Nephron (organoid): Measurements from ENCODE around the gene ATF6B.

Experiments used
- H3K27ac Mint-ChIP-seq, 3 experiments: 2 replicates each; pipeline ENCODE4 v1.8.0; 2020; ENCODE audit warnings: mixed read lengths in 3 of 3, mild to moderate bottlenecking in 2 of 3, moderate library complexity in 1 of 3
- H3K27me3 Mint-ChIP-seq: 2 replicates; pipeline ENCODE4 v1.8.0; 2021; ENCODE audit warnings: low read depth, mild to moderate bottlenecking, moderate library complexity, mixed read lengths
- H3K36me3 Mint-ChIP-seq: 2 replicates; pipeline ENCODE4 v1.8.0; 2020; ENCODE audit warnings: low read depth, mixed read lengths
- H3K4me1 Mint-ChIP-seq: 2 replicates; pipeline ENCODE4 v1.8.0; 2020; ENCODE audit warnings: mixed read lengths
- H3K4me3 Mint-ChIP-seq, 3 experiments: 2 replicates each; pipeline ENCODE4 v1.8.0; 2020; ENCODE audit warnings: mild to moderate bottlenecking in 3 of 3, mixed read lengths in 3 of 3, moderate library complexity in 2 of 3
- H3K9me3 Mint-ChIP-seq: 2 replicates; pipeline ENCODE4 v1.8.0; 2020; ENCODE audit warnings: mixed read lengths
- CTCF ChIP-seq, 3 experiments: fragments of 200-600 bp; sonication (generic); IDR thresholded peaks; one replicate each; pipeline ENCODE4 v1.5.0; 2021; ENCODE audit warnings: antibody characterized with exemption in 3 of 3; ENCODE audit not compliant: unreplicated experiment in 3 of 3

The ATF6B gene

DNA sequence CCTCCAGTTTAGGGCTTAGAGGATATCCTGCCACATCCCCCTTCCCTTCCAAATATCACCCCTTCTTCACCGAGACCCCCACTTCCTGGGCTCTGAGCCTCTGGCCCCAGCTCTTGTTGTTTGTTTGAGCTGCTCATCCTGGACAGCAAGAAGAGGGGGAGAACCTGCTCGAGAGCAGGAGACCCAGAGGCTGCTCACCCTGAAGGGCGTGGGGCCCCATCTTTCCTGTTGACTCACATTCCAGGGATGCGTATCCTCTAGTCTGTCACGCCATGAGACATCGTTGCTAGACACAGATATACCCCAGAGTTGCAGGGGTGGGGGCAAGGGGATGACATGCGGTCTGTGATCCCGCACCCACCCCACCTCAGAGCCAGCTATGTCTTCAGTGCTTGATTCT lies 13.2 kb downstream of the ATF6B start:
- H3K27ac Mint-ChIP-seq: peak overlapping the region in 2 of 3 experiments; percentile 65 to 73
- peaks cover 37% of the 10 kb centered on the region for H3K36me3 Mint-ChIP-seq
- peaks cover 55% of the 10 kb centered on the region for H3K4me1 Mint-ChIP-seq
- no peaks in the 10 kb centered on the region for H3K9me3 Mint-ChIP-seq
- peaks cover 3% of the 10 kb centered on the region for H3K27me3 Mint-ChIP-seq
- no peak for TF ChIP-seq CTCF (IDR thresholded peaks at IDR 0.05; ENCODE audit: unreplicated experiment in 3 of 3)
- H3K4me3 Mint-ChIP-seq: no peak overlapping the region

DNA sequence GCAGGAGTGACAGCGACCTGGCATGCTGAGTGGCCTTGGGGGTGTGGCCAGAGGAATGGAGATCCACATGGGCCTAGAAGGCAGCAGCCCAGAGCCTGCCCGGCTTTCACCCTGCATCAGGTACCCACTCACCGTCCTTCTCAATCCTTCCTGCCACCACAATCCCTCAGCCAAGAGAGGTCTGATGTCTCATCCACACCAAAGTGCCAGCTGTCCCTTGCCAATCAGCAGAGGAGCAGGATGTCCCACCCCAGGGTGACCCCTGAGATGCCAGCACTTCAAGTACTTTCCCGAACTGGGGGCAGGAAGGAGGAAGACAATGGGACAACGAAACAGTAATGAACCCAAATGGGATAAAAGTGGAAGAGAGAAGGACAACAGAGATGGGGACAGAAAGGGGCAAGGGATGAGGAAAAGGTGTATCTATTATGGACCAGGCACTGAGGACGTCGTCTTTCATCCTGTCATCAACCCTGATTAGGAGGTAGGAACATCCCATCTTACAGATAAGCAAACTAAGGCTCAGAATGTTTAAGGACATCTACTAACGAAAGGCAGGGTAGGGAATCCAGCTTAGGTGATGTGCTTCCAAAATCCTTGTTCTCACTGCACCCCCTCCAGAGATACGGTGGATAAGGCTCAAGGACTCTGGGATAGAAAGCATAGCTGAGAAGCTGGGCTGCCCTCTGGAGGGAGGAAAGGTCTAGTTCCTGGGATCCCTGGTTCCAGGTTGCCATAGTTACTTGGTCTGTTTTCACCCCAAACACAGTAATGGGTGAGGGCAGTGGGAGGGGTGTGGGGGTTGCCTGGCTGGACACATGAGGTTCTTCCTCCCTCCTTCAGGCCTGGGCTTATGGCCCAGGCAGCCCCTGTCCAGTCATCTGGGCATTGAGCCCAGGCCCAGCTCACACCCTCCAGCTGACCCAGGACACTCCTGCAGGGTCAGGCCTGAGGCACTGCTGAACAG lies 14.4 kb downstream of the ATF6B start:
- H3K9me3 Mint-ChIP-seq: no peaks in the 10 kb centered on the region

GRCh38 chr6:32112431-32112980 lies 15.5 kb downstream of the ATF6B start:
- peaks cover 13% of the 10 kb centered on the region for H3K27me3 Mint-ChIP-seq
- peaks cover 62% of the 10 kb centered on the region for H3K4me1 Mint-ChIP-seq
- H3K9me3 Mint-ChIP-seq: no peaks in the 10 kb centered on the region
- TF ChIP-seq CTCF (IDR thresholded peaks at IDR 0.05; ENCODE audit: unreplicated experiment in 3 of 3): no peak
- peaks cover 28% of the 10 kb centered on the region for H3K36me3 Mint-ChIP-seq
- peak overlapping the region in 2 of 3 experiments; percentile 21 to 65 for H3K27ac Mint-ChIP-seq
- H3K4me3 Mint-ChIP-seq: no peak overlapping the region

More for the DNA sequence above, 14.4 kb downstream of the ATF6B start:
- Mint-ChIP-seq H3K36me3 (peaks cover 34% of the 10 kb centered on the region), H3K27me3 (peaks cover 9% of the 10 kb centered on the region), H3K4me3 (no peak overlapping the region), H3K4me1 (peaks cover 52% of the 10 kb centered on the region), H3K27ac (peak overlapping the region in 2 of 3 experiments; percentile 65 to 89)
- peak in 1 of 3 experiments; percentile 17 for TF ChIP-seq CTCF (IDR thresholded peaks at IDR 0.05; ENCODE audit: unreplicated experiment in 3 of 3)

- Mint-ChIP-seq H3K27ac (peak overlapping the region in 2 of 3 experiments; percentile 55 to 65), H3K4me1 (peaks cover 69% of the 10 kb centered on the region), H3K36me3 (peaks cover 18% of the 10 kb centered on the region), H3K9me3 (no peaks in the 10 kb centered on the region), H3K4me3 (no peak overlapping the region), H3K27me3 (peaks cover 17% of the 10 kb centered on the region)
- TF ChIP-seq CTCF (IDR thresholded peaks at IDR 0.05; ENCODE audit: unreplicated experiment in 3 of 3): no peak
Measured at GRCh38 chr6:32111424-32112066, 16.5 kb downstream of the ATF6B start.

DNA sequence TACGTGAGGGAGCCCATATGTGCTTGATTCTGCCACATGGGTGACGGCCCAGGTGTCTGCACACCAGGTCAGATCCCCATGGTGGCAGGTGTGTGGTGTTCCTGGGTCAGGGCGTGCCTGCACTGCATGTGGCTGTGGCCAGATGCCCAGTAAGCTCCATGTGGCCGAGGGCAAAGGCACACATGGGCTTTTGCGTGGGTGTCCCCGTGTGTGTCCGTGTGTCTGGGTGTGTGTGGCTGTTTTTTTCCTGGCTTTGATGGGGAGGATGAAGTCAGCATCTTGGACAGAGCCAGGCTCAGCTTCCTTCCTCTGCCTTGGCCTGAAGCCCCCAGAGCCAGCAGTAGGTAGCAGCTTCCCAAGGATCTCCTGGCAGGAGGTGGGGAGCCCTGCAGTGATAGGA lies 17.4 kb downstream of the ATF6B start:
- Mint-ChIP-seq H3K27me3 (peaks cover 17% of the 10 kb centered on the region), H3K27ac (peak overlapping the region in 2 of 3 experiments; percentile 55 to 65), H3K9me3 (no peaks in the 10 kb centered on the region), H3K4me3 (no peak overlapping the region), H3K36me3 (peaks cover 12% of the 10 kb centered on the region), H3K4me1 (peaks cover 74% of the 10 kb centered on the region)
- no peak for TF ChIP-seq CTCF (IDR thresholded peaks at IDR 0.05; ENCODE audit: unreplicated experiment in 3 of 3)
